GM19023 (cell line): ENCODE measurements around the gene ANAPC16.
"Not testable (repeated sequence)": the region's sequence is repeated elsewhere in the genome, so short reads cannot be mapped to it uniquely, and the experiment has no call there.

Experiments
- ATAC-seq: cut with Tn5 transposase; IDR thresholded peaks from one replicate; pipeline ENCODE4 v1.9.1; 2021; ENCODE audit warnings: mild to moderate bottlenecking, moderate library complexity; ENCODE audit not compliant: unreplicated experiment

Gene ANAPC16

DNA sequence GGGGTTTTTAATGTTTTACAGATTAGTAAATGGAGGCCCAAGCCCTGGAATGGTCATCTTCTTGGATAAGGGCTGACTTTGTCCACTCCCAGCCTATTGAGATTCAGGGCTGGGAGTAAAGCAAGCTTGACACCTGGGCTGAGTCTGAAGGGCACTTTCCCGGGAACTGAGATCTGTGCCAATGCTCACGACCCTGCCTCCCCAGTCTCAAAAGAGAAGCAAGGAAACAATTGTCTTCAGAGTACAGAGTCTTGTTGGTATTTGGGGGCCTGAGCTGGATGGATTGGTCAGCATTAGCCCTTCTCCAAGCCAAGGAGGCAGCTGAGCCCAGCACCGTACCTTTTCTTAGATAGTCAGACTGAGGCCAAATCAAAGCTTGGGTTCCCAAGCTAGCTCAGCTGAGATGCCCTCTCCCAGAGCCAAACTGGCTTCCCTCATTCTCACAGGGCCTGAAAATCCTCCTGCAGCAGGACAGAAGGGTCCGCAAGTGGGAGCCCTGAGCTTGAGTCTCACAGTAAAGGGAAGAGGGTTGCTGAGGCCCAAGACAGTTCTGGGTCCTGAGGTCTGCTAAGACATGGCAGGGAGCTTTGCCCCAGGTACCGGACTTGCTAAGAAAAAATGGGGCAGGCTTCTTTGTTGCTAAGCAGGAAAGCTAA lies 61.7 kb downstream of the ANAPC16 start:
- no peak for ATAC-seq

DNA sequence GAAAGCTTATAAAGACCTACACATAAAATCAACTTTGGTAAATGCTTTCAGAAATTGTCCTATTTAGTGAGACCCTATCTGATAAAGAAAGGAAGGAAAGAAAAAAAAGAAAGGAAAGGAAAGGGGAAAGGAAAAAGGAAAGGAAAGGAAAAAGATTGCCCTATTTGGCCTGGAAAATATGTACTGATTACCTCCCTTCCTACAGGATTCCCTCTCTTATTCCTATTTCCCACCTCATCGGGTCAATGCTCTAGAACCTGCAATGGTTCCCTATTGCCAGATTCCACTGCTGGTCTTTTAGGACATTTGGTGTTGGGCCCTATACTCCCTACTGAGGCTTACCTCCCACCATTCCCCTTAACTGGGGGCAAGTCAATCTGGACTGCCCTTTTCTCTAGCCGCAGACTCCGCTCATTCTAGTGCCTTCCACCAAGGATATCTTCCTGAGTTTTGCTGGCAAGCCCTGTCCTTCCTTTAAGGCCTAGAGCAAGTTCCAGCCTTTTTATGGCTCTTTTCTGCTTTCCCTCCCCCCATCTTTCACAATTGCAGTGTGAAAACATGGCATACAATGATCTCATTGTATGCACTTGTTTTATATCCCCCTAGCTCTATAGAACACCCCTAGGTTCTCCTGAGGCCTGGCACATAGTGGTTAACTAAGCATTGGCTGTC lies 62.3 kb downstream of the ANAPC16 start:
- ATAC-seq, result no peak

DNA sequence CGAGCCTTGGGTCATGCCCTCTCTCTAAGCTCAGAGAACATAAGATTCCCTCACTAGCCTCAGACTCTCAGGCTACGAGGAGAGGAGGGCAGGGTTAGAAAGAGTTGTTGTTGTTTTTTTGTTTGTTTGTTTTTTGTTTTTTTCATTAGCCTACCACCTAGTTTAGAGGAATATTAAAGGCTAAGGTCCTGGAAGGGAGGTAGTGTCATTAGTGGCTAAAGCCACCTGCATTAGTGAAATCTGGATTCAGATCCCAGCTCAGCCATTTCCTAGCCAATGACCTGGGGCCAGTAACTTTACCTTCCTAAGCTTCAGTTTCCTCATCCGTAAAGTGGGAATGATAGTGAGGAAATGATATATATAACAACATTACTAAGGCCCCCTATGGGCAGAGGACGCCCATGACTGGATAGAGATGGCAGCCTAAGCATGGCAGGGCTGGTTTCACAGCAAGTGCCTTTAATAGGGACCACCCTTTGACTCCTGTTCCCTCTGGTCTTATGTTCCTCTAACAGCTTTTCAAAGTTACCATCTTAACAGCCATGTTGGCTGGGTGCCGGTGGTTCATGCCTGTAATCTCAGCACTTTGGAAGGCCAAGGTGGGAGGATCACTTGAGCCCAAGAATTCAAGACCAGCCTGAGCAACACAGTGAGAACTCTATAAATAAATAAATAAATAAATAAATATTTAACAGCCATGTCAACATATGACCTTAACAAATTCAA lies 63.0 kb downstream of the ANAPC16 start:
- ATAC-seq, result no peak

DNA sequence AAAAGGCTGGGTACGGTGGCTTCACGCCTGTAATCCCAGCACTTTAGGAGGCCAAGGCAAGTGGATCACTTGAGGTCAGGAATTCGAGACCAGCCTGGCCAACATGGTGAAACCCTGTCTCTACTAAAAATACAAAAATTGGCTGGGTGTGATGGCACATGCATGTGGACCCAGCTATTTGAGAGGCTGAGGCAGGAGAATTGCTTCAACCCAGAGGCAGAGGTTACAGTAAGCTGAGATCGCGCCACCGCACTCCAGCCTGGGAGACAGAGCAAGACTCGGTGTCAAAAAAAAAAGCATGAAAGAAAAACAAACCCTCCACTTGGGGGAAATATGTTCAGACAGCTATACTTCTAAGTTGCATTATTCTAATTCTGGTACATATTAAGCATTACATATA lies 63.8 kb downstream of the ANAPC16 start:
- ATAC-seq, result not testable (repeated sequence)

DNA sequence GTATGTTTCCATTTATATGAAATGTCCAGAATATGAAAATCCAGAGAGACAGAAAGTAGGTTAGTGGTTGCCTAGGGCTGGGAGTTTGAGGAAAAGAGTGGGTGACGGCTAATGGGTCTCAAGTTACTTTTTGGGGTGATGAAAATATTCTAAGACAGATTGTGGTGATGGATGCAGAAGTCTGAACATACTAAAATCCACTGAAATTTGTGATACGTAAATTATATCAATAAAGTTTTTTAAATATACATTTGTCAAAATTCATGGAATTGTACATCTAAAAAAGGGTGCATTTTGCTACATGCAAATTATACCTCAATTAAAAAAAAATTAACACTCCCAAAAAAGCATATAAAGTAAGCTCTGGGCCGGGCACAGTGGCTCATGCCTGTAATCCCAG lies 67.3 kb downstream of the ANAPC16 start:
- no peak for ATAC-seq
